GM21529 (cell line): ENCODE measurements around the gene ALDH1B1.

Experiments
- ATAC-seq: cut with Tn5 transposase; IDR thresholded peaks from one replicate; pipeline ENCODE4 v1.9.1; 2021; ENCODE audit not compliant: unreplicated experiment

Gene ALDH1B1

DNA sequence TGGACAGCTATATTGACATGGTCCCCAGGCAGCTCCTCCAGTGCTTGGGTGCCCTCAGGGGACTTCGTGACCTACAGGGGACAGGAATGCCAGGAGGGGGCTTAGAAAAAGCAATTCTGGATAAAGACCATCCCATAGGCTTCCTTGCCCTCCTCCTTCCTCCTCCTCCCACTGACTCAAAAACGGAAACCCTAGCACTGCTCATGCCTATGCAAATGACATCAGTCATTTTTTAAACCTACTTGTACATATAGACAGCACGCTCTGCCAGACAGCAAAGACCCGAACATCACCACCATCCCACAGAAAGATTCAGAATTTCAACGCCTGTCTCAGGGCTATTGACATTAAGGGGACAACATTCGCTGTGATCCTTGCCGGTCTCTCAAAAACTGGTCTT, 20.8 kb downstream of the ALDH1B1 start:
- ATAC-seq = peak; percentile 50

DNA sequence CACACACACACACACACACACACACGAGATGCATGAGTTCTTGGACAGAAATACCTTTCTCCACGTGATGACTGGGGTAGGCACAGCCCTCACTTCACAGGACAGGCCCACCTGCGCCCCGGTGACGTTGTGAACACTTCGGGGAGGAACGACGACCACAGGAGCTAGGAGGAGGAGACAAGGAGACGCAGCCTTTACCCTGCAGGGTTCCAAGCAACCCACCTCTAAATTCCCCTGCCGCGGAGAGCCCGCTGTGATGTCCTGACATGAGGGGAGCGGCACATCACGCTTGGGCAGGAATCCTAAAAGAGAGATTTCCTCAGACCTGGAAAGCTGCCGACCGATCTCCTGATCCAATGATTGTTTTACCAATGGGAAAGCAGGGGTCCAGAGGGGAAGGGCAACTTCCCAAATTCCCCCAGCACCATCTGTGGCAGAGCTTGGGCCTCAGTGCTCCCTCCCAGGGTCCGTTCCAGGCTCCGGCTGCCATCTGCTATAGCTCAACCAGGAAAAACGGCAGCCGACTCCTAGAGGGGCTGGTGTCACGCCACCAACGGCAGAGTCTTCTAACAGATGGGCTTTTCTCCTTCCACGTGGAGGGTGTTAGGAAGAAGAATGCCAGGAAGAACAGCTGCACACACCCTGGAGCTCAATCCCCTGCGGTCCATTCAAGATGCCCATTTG, 21.7 kb downstream of the ALDH1B1 start:
- ATAC-seq = no peak

DNA sequence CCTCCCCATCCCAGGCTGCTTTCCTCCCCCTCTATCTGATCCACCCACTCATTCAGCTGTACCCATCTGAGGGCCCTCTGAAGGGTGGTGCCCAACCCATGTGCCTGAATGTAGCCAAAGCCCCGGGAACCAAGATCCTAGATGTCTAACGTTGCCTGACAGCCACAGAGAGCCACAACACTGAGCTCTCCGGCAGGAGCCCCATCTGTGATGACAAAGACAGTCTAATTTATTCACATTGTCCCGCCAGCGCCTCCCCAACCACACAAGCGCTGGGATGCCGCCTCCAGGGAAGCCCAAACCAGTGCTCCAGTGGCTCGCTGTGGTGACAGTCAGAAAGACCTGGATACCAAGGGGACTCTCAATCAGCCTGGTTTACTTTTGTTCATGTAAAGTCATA, 23.4 kb downstream of the ALDH1B1 start:
- no peak for ATAC-seq

DNA sequence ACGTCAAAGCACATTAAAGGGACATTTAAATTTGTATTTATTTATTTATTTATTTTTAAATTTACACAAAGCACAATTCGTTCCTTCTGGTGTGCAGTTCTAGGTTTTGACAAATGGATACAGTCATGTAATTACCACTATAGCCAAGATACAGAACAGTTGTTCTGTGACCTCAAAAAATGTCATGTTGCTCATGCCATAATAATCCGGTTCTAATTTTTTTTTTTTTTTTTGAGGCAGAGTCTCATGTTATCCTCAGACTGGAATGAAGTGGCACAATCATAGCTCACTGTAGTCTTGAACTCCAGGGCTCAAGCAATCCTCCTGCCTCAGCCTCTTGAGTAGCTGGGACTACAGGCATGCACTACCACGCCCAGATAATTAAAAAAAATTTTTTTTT, 24.0 kb downstream of the ALDH1B1 start:
- no peak for ATAC-seq

DNA sequence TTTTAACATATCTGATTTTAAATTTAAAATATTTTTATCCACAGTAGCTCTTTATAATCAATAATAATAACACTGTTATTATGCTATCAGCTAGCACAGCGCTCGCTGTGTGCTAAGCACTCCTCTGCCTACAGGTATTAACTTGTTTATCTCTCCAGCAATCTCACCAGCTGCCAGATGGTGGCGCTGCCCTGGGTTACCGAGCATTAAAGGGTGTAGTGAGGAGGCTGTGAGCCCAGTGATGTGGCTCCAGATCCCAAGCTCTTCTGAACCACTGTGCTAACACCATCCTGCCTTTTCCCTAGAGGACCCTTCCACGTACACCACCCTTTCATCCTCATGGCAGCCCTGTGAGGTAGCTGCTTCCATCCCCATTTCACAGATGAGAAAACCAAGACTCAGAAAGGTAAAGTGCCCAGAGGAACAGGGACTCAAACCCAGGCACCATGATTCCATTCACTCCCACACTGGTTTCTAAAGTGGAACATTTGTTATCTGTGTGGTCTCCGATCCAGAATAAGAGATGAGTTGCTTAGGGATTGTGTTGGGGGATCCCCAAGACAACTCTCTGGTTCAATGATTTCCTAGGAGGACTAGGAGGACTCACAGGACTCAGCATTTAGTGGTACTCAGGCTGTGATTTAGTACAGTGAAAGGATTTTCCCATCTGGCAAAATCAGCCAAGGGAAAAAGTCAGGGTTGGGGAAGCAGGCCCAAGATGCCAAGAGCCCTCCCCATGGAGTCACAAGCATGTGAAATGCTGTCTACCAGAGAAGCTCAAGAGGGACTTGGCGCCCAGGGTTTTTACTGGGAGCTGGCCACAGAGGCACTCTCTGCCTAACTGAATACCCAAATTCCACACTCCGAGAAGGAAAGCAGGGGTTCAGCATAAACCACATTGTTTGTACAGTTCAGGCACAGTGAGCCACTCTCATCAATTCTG, 24.8 kb downstream of the ALDH1B1 start:
- no peak for ATAC-seq

DNA sequence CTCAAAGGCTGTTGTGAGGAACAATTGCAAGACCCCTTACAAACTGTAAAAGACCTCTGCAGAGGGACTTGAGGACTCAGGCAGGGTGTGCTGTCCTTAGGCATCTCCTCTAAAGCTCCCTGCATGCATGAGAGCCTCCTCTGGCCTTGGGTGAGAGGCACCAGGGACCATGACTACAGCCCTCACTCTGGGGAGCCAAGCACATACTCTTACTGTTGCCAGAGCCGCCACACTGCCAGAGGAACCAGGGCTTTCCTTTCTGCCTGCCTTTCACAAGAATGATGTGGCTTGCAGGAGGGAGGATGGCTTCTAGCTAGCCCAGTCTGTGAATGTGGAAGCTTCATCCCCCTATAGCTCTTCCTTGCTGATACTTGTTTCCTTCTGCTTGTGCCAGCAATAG, 25.9 kb downstream of the ALDH1B1 start:
- ATAC-seq = no peak

DNA sequence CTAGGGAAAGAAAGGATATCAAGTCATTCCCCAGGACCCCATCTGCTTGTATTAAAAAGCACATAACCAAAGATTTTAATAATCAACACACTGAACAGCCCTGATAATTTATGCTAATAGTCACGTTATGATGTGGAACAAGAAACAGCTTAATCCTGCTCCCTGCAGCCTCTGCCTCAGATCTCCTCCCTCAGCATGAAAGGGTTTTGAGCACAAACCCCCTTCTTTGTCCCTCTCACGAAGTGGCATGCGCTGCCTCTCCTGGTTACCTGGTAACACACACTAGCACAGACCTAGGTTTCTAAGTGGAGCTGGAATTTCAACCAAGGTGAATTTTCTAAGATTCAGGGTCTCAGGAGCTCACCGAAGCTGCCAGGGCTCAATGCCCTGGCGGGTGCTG, 26.7 kb downstream of the ALDH1B1 start:
- no peak for ATAC-seq

DNA sequence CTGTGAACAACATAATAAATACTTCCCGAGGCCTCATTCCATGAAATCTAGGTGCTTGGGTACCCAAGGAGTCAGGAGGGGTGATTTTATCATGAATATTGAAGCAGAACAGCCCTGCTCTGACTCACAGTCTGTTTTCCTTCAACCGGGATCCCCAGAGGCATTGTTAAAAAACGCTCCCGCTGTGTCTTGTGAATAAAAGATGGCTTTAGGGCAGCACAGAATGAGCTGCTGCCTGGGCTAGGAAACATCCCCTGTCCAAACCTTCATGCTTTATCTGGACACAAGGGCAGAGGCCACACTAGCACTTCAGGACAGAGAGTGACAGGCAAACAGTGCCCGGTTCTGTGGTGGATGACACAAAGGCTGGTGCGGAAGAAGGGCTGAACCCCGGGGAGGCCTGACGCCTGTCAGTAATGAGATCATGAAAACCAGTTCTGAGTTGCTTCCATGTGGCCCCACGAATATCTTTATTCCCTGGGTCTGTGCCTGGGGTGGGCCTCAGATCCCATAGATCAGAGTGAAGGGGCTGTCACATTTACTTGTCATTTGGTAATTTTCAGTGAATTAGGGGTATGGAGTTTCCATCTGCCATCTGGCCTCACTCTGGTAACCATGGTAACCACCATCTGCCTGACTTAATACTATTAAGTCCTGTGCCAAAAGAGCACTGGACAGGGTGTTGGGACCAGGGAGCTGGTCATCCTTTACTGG, 29.2 kb downstream of the ALDH1B1 start:
- ATAC-seq = no peak

DNA sequence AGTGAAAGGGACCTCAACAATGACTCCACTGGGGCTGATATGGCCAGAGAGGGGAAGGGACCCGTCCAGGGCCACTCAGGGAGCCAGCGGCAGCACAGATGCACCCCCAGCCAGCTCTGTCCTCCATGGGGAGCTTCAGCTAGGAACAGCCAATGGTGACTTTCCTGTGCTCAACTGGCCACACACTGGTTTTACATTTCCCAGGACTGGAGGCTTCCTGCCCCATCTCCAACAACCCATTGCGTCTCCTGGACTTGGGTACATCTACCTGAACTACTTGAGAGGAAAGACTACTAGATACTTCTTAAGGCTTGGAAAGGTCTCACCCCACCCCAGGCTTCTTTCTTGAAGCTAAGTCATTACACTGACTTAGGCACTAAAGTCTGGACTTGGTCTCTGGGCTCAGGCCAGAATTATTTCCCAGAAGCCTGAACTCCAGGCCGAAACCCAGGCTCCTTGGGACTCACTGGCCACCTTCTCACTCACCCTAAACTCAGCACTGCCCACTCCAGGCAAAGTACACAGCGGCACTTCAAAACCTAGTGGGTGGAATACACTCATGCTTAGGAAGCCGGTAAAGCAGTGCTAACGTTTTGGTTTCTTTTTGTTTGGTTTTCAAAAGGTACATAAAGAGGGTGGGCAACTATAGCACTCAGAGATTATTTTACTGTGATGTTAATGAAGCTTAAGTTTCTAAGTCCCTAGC, 30.2 kb downstream of the ALDH1B1 start:
- ATAC-seq = no peak

DNA sequence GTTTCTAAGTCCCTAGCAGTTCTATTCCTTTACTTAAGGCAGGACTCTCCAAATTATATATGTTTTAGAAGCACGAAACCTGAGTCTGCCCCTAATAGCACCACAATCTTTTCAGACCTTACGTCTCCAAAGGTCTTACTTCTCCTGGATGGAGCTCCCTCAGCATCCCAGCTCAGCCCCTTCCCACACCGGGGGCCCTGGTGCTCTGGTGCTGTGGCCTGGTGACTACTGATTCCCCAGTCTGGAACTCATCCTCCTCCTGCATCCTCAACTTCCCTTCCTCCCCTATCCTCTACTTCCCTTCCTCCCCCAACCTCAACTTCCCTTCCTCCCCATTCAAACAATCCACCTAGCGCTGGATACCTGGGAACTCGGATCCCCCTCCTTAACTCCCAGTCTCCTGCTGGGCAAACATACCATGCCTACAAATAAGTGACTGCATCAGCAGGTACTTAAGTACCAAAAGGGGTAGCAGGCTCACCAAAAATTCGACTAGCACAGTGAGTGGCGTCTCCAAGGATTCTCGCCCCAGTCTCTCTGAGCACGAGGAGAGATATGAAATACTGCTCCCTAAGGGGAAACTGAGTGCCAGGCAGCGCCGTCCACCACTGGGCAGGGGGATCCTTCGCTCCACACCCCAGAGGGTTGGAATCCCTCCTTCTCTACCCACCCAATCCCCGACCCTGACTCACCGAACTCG, 30.9 kb downstream of the ALDH1B1 start:
- no peak for ATAC-seq

DNA sequence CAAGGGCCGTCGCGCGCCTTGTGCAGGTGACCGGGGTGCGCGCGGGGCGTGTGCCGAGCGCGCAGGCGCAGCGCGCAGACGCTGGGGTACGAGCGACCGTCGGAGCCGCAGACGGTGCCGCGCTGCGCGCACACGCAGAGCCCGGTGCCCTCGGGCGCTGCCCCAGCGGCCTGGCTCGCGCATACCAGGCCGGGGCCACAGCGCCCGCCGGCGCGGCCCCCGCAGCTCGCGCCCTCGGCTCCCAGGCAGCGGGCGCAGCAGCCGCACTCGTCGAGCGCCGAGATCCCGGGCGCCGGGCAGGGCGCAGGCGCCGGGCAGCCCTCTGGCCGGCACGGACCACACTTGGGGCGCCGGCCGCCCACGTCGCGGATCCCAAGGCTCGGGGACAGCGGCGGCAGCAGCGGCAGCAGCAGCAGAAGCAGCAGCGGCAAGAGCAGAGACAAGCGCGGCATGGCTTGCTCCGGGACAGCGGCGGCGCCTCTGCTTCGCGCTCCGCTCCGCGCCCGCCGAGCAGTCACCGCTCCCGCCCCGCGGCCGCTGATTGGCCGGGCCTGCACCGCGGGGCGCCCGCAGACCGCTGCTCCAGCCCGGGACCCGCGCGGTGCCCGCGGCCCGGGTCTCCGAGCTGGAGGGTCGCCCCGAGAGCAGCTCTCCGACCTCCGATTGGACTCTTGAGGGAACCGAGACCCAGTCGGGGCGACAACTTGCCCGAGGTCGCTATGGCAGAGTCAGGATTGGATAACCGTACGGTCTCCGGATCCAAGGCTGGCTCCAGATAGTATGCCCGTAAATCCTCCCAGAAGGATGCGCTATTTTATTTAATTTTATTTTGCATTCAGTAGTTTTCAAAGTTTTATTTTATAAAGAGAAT, 31.7 kb downstream of the ALDH1B1 start, which contains the start of gene IGFBPL1:
TSS of gene IGFBPL1 (minus strand) at position 482 of the 871 bp plus-strand sequence. CDS start at position 452, 30 bp downstream.
- ATAC-seq = no peak

DNA sequence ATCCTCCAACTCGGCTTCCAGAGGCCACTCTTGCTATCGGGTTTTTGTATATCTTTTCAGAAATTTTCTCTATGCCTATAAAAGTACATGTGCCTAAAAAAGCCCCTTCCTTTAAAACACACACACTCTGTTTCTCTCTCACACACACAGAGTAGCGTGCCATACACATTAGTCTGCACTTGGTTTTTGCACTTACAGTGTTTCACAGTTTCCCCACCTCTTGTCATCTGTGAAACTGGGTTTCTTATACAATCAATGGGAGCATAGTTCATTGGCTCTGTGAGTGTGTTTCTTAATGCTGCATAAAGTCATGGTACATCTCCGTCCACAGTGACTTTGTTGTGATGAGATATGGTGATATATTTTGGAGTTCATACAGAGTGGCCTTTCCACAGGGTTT, 32.4 kb downstream of the ALDH1B1 start:
- no peak for ATAC-seq

DNA sequence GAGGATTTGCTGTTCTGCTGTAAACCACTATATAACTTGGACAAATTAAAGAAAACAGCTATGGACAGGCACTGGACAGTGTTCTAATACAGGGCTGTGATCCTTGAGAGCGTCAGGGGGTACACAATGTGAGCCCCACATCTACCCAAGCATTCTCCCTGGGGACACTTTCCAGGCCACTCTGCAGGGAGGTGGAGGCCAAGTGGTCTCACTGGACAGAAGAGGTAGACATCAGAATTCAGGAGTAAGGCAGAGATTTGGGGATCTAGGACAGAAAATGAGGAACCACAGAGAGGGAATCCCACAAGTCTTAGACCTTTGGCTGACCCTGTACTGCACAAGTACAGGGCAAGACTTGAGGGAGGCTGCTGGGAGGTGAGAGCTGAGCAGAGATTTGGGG, 35.6 kb downstream of the ALDH1B1 start:
- ATAC-seq = no peak

DNA sequence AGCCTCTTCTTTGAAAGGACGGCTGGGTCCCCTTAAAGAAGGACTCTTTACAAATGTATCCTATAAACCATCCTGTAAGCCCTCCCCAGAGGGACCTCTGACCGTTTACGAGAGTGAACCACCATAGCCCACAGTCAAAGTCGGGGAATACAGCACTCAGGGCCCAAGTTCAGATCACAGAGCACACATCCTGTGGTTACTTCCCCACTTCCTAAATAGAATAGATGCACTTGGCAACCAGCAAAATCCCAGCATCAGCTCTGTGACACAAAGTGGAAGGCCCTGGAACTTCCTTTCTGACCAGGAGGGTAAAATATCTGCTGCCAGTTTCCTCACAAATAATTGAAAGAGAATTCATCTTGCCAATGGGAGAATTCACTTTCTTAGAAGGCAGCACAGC, 38.6 kb downstream of the ALDH1B1 start:
- no peak for ATAC-seq

DNA sequence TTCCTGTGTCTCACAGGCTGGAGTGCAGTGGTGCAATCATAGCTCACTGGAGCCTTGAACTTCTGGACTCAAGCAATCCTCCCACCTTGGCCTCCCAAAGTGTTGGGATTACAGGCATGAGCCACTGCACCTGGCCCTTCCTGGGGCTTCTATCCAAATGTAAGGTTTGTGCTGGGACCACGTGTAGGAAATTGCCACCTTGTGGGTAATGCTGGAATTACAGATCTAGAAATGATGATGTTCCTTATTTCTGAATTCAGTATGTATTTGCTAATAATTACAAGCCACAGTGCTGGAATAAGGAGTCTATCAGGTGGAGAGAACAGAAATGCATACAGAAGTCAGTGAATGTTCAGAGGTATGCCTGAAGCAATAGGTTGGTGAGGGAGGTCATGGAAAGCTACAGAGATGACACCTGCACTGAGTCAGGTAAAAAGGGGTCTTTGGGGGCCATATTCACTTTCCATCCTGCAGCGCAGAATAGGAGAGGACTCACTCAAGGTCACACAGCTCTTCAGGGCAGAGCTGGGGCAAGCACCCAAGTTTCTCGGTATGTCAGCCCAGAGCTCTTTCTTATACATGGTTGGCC, 40.5 kb downstream of the ALDH1B1 start:
- no peak for ATAC-seq

DNA sequence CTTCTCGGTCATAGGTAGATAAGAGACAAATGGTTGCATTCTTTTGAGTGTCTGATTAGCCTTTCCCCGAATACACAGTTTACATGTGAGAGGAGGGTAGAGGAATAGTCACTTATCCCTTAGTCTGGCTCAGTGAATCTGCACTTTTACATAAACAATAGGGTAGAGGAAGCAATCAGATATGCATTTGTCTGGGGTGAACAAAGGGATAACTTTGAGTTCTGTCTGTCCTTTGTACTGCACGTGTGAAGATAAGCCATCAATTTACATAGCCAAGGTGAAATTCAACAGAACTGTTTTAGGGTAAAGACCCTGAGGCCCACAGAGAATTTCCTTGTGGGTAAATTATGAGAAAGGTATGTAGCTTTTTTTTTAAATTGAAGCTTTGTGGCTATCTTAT, 41.9 kb downstream of the ALDH1B1 start:
- no peak for ATAC-seq

DNA sequence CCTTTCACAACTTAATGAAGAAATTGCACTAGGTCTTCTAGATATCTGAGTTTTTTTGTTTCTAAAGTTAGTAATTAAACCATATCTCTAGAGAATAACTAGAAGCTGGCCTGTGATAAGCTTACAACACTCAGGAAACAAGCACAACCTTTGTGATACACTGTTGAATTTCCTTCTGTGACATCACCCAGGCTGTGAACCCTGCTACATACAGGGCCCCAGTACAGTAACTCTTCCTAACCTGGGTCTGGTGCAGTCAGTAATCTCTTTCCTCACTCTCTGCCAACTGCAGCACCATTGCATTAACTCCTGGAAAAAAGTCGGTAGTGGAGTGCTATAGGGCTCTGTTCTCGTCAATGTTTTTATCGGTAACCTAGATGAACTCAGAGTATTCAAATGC, 42.4 kb downstream of the ALDH1B1 start:
- ATAC-seq = no peak

DNA sequence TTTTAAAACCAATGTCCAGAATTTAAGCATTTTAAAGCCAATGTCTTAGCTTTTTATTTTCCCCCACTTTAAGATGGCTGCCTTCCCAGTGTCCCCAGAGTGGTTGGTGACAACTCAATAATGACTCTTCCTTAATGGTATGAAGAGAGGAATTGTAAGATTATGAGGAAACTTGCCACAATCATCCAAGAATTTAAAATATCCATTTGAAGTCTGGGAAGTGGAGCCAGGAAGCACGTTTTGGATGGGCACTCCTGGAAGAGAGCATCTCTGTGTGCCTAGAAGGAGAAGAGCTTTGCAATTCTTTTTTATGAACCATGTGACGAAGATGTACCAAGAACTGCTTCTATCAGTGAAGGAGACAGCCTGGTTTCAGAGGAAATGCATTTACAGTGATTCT, 43.0 kb downstream of the ALDH1B1 start:
- ATAC-seq = no peak

DNA sequence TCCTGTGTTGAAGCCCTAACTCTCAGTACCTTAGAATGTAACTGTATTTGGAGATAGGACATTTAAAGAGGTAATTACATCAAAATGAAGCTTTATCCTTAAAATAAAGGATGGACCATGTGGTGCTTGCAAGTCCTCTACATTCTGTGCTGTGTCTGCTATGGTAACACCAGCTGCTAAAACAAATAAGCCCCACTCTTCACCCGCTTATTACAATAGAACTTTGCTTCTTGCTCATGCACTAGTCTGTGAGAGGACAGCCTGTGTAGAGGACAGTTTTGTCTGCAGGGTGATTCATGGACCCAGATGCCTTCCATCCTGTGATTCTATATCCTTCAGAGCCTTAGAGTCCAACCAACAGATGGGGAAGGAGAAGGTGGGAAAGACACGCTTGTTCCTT, 44.2 kb downstream of the ALDH1B1 start:
- ATAC-seq = no peak
